ENCODE measurements around the gene MACO1. TPM values are rescaled to one million over a fixed set of nuclear protein-coding genes. Genes with fewer than 3 reads are reported as not detected.

Gene MACO1
- total RNA-seq, 1 experiment from 2014 or later: 16.3 TPM

- Mint-ChIP-seq H3K27ac (no peak overlapping the region; a peak in 1 of 7 replicates), H3K4me1 (peaks cover 11 to 19% of the 10 kb centered on the region in 2 experiments), H3K4me3 (no peak overlapping the region), H3K9me3 (no peaks in the 10 kb centered on the region), H3K27me3 (ENCODE audit: low read depth) (peaks cover 6% of the 10 kb centered on the region; the same call in 1 of the 2 replicates), H3K36me3 (ENCODE audit: insufficient read depth in 1 of 3, low read depth in 3 of 3) (no peaks in the 10 kb centered on the region)
- no peak for TF ChIP-seq CTCF (conservative IDR thresholded peaks at IDR 0.05)
- Histone ChIP-seq H3K4ac (ENCODE audit: low read depth, low read length) (no peak overlapping the region), H2BK120ac (ENCODE audit: low read depth, low read length, poor library complexity, severe bottlenecking) (no peak overlapping the region), H2BK5ac (ENCODE audit: insufficient read length, low read length) (no peak overlapping the region), H2BK20ac (ENCODE audit: low read depth, low read length, poor library complexity, severe bottlenecking) (no peak overlapping the region), H3K79me1 (ENCODE audit: insufficient read depth, low read depth, low read length, poor library complexity, severe bottlenecking) (no peaks in the 10 kb centered on the region), H3K14ac (ENCODE audit: insufficient read depth, low read length) (no peak overlapping the region), H3K23ac (ENCODE audit: insufficient read length, low read depth, low read length) (no peak overlapping the region), H3K4me1 (ENCODE audit: insufficient read depth, low read length) (no peaks in the 10 kb centered on the region; the same call in 1 of the 2 replicates), H3T11ph (ENCODE audit: low read length) (no peak overlapping the region), H2AFZ (ENCODE audit: low read length) (no peak overlapping the region), H3K4me2 (ENCODE audit: insufficient read depth, insufficient read length, low read length) (no peak overlapping the region), H2BK15ac (ENCODE audit: low read depth, low read length) (no peak overlapping the region), H3K27me3 (ENCODE audit: insufficient read depth, low read length) (no peaks in the 10 kb centered on the region), H3K9me3 (ENCODE audit: control insufficient read depth, low read depth, low read length) (no peaks in the 10 kb centered on the region), H4K91ac (ENCODE audit: insufficient read length, low read depth, low read length) (no peak overlapping the region), H4K20me1 (ENCODE audit: control insufficient read depth, insufficient read depth, insufficient read length) (no peaks in the 10 kb centered on the region), H4K5ac (ENCODE audit: insufficient read length, low read depth, low read length) (no peak overlapping the region), H3K27ac (ENCODE audit: insufficient read length, low read depth, low read length) (no peak overlapping the region), H3K18ac (ENCODE audit: insufficient read length, low read depth, low read length) (no peak overlapping the region), H2BK12ac (ENCODE audit: insufficient read length, low read depth, low read length) (no peak overlapping the region), H3K56ac (ENCODE audit: insufficient read length, low read depth, low read length) (no peak overlapping the region), H4K8ac (replicated peaks; ENCODE audit: insufficient read length, low read depth, low read length) (no peak overlapping the region), H3K79me2 (ENCODE audit: insufficient read depth, low read length) (no peaks in the 10 kb centered on the region), H3K23me2 (ENCODE audit: insufficient read length, low read depth, low read length, poor library complexity, severe bottlenecking) (no peaks in the 10 kb centered on the region), H2AK5ac (ENCODE audit: insufficient read length, low read length) (no peak overlapping the region), H3K9ac (ENCODE audit: extremely low read depth, insufficient read length, low read length) (no peak overlapping the region)
- DNase-seq: no peak
- WGBS (ENCODE audit: extremely low coverage, insufficient read length, low lambda C conversion rate): no CpG with 5 or more reads among the region's 3 CpGs
Observed at GRCh38 chr1:25536124-25536523, 105.4 kb downstream of the MACO1 start.
